AG08396 (cell line): ENCODE results near the gene NELL2.

Experiments used
- DNase-seq: peaks from one replicate; pipeline ENCODE4 v3.0.0; 2012; ENCODE audit warnings: low spot score, mixed read lengths

NELL2 gene

DNA sequence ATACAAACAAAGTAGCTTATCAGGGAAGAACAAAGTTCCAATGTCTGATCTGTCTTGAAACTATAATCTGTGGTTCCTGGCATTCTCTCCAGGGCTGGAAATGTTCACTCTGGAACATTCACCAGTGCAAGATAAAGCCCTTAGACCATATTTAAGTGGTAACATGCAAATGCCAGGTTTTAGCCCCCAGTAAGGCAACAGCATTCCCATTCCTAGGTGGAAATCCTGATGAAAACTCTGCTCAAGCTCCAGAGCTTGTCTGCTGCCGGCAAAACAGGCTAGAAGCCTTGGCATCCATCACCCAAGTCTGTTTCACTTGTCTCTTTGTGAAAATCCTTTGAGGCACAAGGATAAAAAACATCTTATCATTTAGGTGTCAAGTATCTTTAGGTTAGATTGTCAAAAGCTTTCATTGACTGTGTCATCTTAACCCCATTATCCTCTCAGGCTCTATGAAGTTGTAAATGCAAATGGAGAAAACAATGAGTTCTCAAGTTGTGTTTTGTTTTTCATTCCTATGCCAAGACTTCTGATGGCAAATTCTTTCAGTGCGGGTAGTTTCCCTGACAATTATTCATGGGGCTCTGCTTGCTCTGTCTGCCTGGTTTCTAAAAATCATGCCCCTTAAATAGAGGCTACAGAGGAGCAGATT lies 344.7 kb downstream of the NELL2 start:
- no peak for DNase-seq

- DNase-seq, result no peak
These were observed 349.4 kb downstream of the NELL2 start for GRCh38 chr12:44526655-44527182.

GRCh38 chr12:44525806-44526654 lies 350.1 kb downstream of the NELL2 start:
- DNase-seq, result no peak

DNA sequence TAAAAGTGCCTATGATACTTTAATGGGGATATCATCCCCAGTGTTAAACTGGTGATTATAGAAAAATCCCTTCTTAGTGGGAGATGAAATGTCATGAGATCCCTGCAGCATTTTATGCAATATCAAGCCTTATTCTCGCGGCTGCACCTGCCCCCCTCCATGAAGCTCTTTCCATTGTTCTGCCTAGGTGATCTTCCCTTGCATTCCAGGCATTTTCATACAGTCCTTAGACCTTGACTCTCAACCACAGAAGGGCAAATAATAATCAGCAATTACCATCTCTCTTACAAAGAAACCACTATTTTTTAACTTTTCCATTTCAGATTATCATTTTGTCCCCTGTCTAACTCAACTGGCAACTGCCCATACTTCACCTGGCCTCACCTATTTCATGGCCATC lies 352.3 kb downstream of the NELL2 start:
- DNase-seq, result no peak

DNA sequence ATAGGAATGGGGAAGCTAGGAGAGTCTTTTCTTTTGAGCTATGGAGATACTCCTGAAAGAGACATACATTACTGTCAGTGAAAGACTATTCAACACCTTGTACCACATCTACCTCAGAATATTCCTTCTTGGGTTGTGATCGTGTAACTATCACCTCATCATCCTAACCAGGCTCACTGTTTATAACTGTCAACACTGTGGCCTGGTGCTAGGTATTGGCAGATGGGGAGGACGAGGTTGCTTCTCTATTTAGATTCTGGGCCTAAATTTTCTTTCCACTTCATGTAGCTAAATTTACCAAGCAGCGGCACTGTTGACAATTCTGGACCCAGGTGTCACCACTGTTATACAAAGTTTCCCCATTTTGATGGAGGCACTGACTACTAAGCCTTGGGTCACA lies 354.4 kb downstream of the NELL2 start:
- DNase-seq, result no peak

DNA sequence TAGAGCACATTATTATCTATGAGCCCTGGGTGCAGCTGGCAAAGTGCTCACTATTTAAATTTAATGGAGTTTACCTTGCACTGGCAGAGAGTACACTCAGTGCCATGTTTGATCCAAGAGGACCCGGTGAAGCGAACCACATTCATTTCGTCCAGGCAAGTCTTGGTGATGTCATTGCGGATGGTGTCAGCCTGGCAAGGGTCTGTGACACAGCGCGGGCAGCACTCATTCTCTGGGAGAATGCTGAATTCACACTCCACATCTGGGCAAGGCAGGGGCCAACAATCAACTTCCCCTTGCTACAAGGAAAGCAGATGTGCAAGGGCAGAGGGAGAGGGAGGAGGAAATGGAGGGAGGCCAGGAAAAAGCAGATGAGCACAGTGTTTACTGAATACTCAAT lies 356.2 kb downstream of the NELL2 start:
- no peak for DNase-seq

- no peak for DNase-seq
These were observed 364.8 kb downstream of the NELL2 start for GRCh38 chr12:44511289-44511688.

DNA sequence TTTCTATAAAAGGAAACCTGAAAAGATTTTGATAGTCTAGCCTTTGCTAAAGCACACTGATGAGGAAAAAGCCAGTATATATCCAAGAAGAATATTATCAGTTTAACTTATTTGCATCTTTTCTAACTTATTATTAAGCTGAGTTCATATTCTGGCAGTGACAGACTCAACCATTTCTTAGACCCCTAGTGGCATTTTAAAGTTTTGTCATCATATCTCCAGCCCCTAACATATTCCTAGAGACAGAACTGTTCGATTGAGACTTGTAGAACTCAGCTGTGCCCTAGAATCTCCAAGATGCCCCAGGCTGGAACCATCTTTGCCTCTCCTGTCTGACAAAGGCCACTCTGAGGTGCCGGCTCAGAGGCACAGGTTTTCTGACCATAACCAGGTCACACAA lies 365.6 kb downstream of the NELL2 start:
- DNase-seq, result no peak

DNA sequence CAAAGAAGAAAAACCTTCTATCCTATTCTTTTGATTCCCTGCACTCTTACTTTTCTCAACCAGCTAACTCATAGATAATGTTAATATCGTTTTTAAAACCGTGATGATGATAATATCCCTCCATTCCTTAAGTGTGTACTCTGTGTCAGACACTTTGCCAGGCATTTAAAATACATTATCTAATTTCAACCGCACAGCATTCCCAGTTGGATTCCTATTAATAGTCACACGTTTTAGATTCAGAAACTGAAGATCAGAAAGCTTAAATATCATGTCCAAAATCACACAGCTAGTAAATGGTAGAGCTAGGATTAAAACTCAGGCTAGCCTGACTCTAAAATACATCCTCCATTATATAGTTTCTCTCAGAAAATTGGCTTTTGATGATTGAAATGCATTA lies 366.0 kb downstream of the NELL2 start:
- DNase-seq, result no peak

DNA sequence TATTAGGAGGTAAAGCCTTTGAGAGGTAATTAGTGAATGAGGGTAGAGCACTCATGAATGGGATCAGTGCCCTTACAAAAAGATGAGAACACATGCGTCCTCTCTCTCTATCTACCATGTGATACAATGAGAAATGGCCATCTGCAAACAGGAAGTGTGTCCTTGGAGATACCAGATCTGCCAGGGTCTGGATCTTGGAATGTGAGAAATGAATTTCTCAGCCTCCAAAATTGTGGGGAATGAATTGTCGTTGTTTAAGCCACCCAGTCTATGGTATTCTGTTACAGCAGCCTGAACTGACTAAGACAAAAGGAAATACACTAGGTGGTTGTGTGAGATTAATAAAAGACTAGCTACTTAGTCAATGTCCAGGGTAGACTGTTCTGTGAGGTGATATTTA lies 366.6 kb downstream of the NELL2 start:
- no peak for DNase-seq

- no peak for DNase-seq
These were observed 368.7 kb downstream of the NELL2 start for GRCh38 chr12:44507461-44507860.

- no peak for DNase-seq
These were observed 371.3 kb downstream of the NELL2 start for GRCh38 chr12:44504799-44505198.

DNA sequence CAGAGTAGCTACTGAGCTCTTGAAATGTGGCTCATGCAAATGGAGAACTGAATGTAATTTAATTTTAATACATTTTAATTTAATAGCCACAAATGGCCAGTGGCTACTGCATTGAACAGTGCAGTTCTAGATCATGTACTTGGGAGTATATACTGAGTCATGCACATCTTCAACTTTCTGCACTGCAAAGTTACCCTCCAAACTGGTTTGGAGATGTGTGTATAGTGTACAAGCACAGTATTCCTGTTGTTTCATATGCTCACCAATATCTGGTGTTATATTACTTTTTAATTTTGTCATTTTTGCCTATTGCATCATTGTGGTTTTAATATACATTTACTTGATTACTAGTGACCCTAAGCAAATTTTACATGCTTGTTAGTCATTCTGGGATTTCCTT lies 372.8 kb downstream of the NELL2 start:
- DNase-seq, result no peak

DNA sequence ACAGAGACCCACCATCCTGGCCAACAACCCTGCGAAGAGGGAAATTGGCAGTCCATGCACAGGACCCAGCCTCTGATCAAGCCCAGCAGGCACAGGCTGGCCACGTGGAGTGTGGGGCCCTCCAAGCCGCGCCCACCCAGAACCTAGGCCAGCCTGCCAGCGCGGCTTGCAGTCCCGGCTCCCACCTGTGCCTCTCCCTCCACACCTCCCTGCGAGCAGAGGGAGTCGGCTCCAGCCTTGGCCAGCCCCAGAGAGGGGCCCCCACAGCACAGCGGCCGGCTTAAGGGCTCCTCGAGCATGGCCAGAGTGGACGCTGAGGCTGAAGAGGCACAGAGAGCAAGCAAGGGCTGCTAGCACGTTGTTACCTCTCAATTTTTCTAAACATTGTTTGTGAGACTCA lies 373.4 kb downstream of the NELL2 start:
- no peak for DNase-seq

- DNase-seq, result no peak
These were observed 375.7 kb downstream of the NELL2 start for GRCh38 chr12:44500423-44500822.

GRCh38 chr12:44497044-44497443 lies 379.1 kb downstream of the NELL2 start:
- no peak for DNase-seq

DNA sequence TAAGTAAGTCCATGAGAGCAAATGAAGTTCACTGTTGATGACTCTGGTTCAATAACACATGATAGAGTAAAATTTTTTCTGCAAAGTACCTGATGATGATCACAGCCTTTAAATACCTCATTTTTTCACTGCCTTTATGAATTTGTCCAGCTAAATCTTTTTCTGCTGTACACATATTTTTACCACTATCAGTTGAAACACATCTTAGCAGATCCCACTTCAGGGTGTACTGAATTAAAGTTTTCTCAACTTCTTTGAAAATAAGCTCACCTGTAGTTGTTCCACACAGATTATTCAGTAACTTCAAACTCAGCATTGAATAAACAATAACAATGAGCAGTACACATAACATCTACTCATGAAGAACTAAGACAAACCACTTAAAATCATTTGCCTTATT lies 385.9 kb downstream of the NELL2 start:
- no peak for DNase-seq

- DNase-seq, result no peak
These were observed 387.9 kb downstream of the NELL2 start for GRCh38 chr12:44488180-44488579.

DNA sequence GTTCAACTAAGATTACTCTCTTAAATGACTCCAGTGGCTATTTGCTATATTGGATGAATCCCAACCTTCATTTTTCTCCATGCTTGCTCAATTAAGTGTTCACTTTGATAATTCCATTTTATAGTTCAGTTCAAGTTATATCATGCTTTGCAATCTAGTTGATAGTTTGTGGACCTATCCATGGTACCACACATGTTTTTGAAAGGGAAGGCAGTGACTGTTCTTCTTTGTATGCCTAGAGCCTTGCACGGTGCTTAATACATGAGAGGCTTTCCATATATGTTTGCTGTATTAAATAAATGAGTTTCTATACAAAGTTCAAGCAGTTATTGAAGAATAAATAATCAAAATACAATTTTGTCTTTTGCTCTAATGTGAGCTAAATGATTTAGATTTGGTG lies 391.3 kb downstream of the NELL2 start:
- no peak for DNase-seq

DNA sequence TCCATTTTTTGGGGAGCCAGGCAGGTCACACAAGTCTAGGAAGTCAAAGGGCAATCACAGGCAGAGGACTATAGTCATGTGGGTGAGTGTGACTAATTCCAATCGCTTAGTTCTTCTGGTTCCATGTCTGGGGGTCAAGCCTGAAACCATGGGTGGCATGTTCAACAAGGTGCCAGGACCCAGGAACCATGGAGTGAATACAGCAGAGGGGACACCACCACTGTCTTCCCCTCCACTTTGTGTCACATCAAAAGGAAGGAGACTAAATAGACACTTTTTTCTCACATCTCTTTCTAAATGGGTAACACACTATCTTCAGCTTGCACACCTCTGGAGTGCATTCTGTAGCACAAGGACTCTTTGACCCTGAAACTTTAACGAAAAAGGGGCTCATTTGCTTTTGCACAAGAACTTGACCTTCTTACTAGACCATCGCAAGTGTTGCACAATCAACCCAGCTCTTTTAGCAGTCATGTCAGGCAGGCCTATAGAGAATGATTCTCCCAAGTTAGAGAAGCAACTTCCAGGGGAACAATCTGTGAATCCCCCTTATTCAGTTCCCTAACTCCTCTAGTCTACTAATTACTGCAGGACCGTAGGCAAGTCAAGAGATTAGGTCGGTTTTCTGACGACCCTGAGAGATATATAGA lies 398.7 kb downstream of the NELL2 start:
- DNase-seq, result no peak

GRCh38 chr12:44476683-44477082 lies 399.4 kb downstream of the NELL2 start:
- no peak for DNase-seq

GRCh38 chr12:44465139-44465538 lies 411.0 kb downstream of the NELL2 start:
- no peak for DNase-seq

- no peak for DNase-seq
These were observed 411.9 kb downstream of the NELL2 start for GRCh38 chr12:44464180-44464579.
